ENCODE data around the gene CTNS.

- TF ChIP-seq CTCF (IDR thresholded peaks at IDR 0.05), result no peak
- no peak for TF ChIP-seq ZFX (IDR thresholded peaks at IDR 0.05; ENCODE audit: borderline replicate concordance)
Observed at GRCh38 chr17:3627769-3628167, 8.8 kb upstream of the CTNS start.

Measured in 22Rv1 (cell line).